Skeletal muscle cell (primary cell): Measurements from ENCODE around the gene ALDH1A3.

Source experiments
- DNase-seq: peaks from one replicate; pipeline ENCODE4 v3.0.0-alpha.2; 2010; ENCODE audit warnings: low read depth
- H3K4me3 ChIP-seq: 2 replicates; pipeline ENCODE4 v1.5.1; 2011; ENCODE audit warnings: low read depth, mild to moderate bottlenecking, control low read depth, low read length, moderate library complexity

ALDH1A3 gene

GRCh38 chr15:100941536-100941935, 61.9 kb downstream of the ALDH1A3 start:
- no peak overlapping the region for H3K4me3 ChIP-seq
- DNase-seq = no peak

DNA sequence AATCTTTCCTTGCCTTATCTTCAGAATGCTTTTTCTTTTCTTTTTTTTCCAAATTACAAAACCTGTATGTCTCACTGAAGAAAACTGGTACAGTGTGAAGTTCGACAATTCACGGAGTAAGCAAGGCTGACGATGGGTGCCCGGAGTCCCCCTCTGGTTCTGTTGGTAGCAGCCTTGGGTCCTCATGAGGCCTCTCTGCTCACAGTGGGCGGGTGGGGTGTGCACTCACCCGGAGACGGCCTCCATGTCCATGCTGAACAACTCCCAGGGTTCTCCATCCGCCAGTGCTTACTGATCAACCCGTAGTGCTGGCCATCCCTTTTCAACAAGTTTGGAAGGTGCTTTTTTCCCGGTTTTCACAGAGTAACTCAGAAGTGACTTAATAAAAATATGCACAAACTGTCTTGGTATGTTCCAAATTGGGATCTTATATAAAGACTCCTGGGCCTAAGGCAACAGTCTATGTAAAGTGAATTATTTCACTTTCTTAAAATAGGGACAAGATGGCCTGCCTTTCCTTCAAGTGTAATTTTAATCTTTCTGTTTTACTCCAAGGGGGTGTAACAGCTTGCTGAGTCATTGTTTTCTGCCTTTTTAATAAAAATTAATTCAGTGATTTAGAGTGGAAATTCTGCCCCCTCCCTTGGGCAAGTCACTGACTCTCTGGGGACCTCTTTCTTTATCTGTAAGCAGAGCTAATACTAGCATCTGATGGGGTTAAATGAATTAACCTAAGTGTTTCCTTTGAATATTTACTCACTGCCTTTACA, 63.2 kb downstream of the ALDH1A3 start:
- DNase-seq = no peak
- no peak overlapping the region for H3K4me3 ChIP-seq

DNA sequence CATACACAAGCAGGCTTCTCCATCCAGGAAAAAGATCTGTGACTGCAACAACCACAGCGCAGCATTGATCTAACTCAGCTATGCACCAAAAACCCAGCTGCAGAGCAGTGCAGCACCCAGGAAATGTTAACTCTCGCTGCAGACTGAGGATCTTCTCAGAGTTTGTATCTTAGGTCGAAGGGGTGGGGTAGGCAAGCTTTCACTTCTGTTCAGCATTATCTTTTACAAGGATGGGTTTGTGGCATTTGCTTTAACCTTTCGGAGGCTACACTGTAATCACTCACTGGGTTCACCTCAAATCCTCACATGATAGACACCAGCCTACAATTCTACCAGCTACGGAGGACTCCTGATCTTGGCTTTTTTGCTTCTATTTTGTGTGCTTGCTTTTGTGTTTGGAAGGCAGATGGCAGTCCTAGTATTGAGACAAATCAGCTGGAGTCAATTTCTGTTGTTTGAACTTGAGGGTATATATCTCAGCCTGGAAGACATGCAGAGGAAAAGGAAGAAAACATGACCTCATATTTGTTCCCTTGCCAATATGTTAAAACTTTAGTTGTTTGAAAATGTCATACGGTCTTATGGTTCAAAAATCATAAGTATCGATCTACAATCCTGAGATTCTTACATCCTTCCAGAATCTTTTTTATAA, 64.7 kb downstream of the ALDH1A3 start:
- H3K4me3 ChIP-seq = no peak overlapping the region
- no peak for DNase-seq

DNA sequence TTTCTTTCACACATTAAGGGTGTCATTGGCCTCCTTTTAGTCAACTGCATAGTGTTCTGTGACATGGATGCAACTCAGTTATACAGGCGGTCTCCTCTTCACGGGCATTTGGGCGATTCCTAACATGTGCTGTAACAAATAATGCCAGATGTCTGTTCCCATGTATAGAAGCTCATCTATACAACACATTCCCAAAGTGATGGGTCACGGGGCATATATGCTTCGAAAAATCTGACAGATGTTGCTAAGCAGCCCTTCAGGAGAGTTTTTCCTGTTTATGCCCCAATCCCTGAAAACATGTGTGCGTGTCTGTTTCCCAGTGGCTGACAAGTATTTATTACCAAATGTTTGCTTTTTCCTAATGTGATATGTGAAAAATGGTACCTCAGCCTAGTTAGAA, 65.4 kb downstream of the ALDH1A3 start:
- no peak for DNase-seq
- H3K4me3 ChIP-seq = no peak overlapping the region

DNA sequence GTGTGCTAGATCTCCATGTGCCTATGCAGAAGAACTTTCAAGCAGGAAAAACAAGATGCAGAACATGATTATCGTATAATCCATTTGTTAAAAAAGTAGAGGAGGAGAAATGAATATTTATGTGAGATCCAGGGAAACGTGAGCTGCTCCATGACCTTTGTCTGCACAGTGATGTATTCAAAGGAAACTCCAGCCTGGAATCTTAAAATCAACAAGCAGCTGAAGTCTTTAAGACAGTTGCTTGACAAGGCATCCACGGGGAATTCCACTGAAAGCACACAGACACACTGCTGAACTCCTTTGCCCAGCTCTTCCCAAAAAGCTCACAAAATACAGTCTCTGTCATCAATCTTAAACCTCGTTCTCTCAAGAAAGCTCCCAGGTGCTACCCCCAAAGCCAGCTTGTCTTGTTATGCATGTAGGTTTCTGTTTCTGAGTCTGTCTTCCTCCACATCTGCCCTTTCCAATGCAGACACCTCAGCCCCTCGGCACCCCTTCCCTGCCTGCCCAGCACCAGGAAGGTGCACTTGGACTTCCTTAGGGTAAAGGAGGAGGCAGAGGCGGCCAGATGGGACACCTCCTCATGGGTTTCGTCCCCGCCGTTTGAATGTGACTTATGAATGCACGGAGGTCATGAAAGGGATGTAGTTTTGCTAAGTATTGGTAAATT, 68.3 kb downstream of the ALDH1A3 start:
- no peak overlapping the region for H3K4me3 ChIP-seq
- DNase-seq = no peak

- no peak overlapping the region for H3K4me3 ChIP-seq
- DNase-seq = no peak
These were observed 68.8 kb downstream of the ALDH1A3 start for GRCh38 chr15:100948430-100948762.

- no peak overlapping the region for H3K4me3 ChIP-seq
These were observed 70.1 kb downstream of the ALDH1A3 start for GRCh38 chr15:100949691-100950090.

DNA sequence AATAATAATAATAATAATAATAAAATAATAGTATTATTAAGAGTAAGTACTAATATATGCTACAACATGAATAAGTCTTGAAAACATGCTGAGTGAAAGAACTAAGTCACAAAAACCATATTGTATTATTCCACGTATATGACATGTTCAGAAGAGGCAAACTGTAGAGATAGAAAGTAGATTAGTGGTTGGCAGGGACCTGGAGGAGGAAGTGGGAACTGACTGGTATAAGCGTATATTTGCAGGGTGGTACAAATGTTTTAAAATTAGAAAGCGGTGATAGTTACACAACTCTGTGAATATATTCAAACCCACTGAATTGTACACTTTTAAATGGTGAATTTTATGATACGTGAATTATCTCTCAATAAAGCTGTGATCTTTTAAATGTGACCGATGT, 72.3 kb downstream of the ALDH1A3 start:
- H3K4me3 ChIP-seq = no peak overlapping the region
- DNase-seq = no peak

More at GRCh38 chr15:100949691-100950090, 70.1 kb downstream of the ALDH1A3 start:
- no peak for DNase-seq

GRCh38 chr15:100952566-100952965, 72.9 kb downstream of the ALDH1A3 start:
- DNase-seq = no peak
- H3K4me3 ChIP-seq = no peak overlapping the region

DNA sequence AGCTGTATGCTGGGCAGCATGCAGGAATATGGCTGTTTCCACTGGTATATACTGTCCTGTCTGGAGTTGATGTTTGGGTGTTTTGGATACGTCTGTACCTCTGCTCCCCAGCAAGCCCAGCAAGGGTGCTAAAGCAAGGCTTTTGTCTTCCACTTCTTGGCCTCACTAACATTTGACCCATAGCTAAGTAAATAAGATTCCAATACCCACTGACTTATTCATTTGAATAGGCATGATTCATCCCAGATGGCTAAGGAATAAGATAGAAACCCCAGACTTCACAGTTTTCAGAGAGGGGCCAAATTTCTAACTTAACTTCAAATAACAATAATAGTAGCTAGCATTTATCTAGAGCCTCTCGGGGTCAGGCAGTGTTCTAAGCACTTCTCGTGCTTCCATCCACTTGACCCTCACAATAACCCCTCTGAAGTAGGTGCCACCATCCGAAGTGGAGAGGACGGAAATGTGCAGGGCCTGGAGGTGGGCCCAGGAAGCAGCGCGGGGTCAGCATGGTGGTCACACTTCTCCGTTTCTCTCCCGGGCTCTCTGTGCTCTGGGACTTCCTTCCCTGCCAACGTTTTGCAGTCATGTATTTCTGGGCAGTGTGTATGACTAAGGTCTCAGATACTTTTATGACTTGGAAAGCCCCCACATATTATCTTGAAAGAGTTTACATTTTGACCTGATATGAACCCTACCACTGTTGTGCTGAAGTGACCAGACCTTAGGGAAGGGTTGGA, 78.9 kb downstream of the ALDH1A3 start:
- no peak overlapping the region for H3K4me3 ChIP-seq
- DNase-seq = peak; percentile 18

- DNase-seq = no peak
These were observed 79.7 kb downstream of the ALDH1A3 start for GRCh38 chr15:100959066-100960050.

More at GRCh38 chr15:100959066-100960050, 79.7 kb downstream of the ALDH1A3 start:
- H3K4me3 ChIP-seq = no peak overlapping the region
